ENCODE data around the gene HNRNPLL.
A peak's percentile ranks its signal among the peaks of the same experiment; 100 is the strongest.
"Not testable (repeated sequence)": the region's sequence is repeated elsewhere in the genome, so short reads cannot be mapped to it uniquely, and the experiment has no call there.

The HNRNPLL gene

DNA sequence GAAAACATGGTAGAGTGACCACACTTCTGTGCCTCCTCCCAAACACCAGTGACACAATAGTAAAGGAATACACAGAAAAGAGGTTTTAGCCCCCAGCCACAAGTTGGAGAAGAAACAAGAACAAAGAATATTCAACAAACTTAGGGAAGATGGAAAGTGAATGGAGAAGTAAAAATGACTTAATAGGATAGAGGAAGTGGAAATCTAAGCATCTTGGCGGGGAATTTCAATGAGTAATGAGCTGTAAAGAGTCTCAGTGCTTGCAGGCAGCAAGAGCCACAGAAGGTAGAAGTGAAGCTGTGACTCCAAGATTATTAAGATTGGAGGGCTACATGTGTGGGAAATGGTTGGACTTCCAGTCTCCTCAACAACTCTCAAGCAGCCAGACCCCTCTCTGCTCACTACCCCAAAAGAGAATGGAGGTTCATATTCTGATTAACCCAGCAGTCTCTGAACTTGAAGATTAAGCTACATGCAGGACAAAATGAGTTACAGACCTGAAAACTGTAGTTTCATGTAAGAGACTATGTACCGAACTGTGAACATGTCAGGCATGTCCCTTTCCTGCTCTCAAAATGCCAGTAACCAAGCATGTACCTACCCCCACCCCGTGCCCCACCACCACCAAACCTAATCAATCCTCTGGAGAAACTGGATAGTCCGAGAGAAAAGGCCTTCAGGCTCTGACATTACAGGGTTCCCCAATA lies 16.9 kb upstream of the HNRNPLL start:
- DNase-seq (ENCODE audit: low spot score) = no peak

DNA sequence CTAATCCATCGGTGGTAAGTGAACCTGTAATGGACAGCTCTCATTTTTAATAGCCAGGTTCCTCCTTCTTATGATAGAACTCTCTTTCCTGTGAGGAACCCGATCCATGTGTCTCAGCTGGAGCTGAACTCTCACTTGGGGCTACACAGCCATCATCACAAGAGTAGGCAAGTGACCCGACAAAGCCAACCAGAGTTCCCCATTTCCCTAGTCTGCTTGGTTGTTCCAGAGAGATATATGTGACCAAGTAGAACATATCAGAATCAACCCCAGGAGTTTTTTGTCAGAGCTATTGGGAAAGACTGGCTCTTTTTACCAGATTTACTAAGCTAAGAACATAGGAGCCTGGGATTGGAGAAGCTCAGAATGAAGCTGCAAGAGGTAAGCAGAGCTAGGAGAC lies 14.6 kb upstream of the HNRNPLL start:
- DNase-seq (ENCODE audit: low spot score) = no peak

- no peak for DNase-seq (ENCODE audit: low spot score)
Measured at GRCh38 chr2:38615237-38615636, 12.5 kb upstream of the HNRNPLL start.

DNA sequence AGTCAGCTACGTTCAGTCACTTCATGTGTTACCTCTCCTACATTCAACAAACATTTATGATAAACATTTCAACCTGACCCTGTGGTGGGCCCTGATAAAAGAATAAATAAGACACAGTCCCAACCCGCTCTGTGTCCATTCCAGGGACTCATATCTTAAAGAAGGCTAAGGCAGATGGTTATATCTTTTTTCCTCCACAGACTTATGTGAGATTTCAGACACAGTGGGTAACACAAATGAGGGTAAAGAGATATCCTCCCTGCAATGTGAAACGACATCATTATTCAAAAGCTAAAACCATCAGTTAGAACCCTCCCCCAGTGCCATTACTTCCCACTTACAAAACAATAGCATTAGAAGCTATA lies 11.1 kb upstream of the HNRNPLL start:
- DNase-seq (ENCODE audit: low spot score) = no peak

DNA sequence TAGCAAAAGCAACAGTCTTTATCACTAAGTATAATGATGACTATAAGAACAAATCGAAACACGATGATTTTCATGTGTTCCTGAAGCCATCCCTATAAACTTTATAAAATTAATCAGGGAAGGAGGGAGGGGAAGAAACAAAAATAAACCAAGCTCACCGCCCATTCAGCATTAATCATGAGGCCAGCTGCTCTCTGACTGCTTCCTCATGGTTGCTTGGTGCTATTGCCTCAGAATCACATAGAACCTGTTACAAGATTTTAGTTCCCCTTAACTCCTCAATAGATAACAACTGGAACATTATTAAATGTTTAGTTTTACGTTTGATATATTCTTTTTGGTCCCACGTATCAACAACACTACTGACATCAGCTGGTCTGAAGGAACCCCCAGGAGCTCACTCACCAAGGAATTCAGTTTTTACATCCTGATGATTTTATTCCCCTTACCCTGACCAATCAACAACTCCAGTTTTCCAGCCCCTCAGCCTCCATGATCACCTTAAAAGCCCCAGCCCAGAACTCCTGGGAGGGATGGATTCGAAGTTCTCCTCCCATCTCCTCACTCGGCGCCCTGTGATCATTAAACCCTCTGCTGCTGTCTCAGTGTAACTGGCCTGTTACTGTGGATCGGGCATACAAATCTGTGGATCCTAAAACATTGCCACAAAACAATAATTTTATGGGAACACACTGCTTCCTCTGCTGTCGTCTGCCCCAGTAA lies 10.6 kb upstream of the HNRNPLL start:
- no peak for DNase-seq (ENCODE audit: low spot score)

DNA sequence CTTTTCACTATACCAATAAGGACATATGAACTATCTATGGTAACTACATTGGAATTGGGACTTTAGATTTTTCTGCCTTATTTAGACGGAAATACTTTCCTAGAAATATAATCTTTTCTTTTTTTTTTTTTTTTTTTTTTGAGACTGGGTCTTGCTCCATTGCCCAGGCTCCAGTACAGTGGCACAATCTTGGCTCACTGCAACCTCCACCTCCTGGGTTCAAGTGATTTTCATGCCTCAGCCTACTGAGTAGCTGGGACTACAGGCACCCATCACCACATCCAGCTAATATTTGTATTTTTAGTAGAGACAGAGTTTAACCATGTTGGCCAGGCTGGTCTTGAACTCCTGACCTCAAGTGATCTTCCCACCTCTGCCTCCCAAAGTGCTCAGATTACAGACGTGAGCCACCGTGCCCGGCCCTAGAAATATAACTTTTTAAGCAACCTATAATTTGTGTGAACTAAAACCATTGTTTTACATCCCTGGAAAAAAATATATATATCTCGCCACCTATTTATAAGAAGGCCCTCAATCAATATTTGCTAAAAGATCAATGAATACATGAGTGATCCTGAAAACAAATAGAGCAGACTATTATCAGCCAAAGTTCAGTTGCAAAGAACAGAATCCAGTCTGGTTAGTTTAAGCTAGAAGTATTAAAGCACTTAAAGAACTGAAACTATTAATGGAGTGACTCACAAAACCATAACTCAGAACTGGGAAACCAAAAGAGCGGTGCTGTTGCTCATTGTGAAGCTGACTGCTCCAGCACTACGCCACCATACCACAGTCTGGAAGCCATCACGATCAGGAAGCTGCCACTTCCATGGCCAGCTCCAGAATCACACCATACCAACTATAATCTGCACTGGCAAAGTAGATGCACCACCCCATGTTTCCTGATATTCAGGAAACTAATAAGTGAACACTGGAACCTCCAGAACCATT lies 8.4 kb upstream of the HNRNPLL start:
- DNase-seq (ENCODE audit: low spot score) = peak; percentile 44

- not testable (repeated sequence) for DNase-seq (ENCODE audit: low spot score)
Measured at GRCh38 chr2:38609246-38609645, 6.5 kb upstream of the HNRNPLL start.

DNA sequence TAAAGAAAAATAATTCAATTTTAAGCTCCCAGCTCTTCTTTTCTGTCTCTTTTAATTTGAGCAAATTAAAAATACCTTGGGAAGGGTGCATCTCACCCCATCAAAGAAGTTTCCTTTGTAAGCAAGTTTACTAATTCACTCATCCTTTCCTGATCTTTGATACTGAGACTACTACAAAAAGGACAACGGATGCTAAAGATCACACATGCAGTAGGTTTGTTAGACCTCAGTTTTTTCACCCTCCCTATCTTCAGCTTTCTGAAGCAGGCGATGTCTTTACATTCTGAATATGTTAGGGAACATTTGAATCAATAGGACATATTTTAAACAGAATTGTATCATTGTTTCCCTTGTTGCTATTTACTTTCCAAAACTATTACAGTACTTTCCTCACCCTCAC lies 6.0 kb upstream of the HNRNPLL start:
- no peak for DNase-seq (ENCODE audit: low spot score)

- no peak for DNase-seq (ENCODE audit: low spot score)
Measured at GRCh38 chr2:38605298-38605830, 2.6 kb upstream of the HNRNPLL start.

DNA sequence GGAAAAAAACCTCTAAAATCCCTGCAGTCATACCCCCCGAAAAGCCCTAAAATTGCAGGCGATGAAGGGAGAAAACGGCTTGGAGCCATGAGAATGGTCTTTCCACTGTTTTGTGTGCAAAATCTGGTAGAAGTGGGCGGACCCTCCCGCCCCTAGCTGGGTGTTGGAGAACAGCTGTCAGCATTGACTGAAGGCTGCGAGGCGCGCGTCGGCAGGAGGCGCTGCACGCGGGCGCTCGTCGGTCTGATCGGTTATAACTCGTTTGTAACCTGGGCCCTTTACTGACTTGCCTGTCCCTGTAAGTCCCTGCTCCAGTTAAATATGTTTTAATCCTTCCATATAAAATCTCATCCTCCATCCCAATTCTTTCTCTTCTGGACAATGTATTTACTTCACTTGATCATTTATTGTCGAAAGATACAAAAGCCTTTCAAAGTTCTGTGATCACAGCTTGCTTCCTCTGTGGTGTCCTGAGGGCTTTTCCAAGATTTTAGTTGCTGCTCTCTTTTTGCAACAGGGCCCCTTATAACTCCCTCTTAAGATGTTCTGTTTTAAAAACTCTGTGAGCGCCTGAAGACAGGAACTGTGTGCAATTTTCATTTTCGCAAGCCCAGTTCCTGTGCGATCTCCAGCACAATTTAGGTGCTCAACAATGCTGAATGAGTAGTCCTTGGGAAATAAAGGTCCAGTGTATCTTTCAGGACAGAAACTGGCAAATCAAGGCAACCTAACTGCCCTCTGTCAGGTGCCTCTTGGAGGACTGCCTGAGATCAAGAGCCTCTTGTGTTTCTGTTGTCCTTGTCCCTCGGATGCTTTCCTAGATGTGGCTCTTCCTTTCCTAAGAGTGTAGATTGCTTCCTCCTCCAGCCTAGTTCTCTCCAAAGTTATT lies 918 bp upstream of the HNRNPLL start:
- peak; percentile 87 for DNase-seq (ENCODE audit: low spot score)

- no peak for DNase-seq (ENCODE audit: low spot score)
Measured at GRCh38 chr2:38602136-38602731, 494 bp downstream of the HNRNPLL start.

DNA sequence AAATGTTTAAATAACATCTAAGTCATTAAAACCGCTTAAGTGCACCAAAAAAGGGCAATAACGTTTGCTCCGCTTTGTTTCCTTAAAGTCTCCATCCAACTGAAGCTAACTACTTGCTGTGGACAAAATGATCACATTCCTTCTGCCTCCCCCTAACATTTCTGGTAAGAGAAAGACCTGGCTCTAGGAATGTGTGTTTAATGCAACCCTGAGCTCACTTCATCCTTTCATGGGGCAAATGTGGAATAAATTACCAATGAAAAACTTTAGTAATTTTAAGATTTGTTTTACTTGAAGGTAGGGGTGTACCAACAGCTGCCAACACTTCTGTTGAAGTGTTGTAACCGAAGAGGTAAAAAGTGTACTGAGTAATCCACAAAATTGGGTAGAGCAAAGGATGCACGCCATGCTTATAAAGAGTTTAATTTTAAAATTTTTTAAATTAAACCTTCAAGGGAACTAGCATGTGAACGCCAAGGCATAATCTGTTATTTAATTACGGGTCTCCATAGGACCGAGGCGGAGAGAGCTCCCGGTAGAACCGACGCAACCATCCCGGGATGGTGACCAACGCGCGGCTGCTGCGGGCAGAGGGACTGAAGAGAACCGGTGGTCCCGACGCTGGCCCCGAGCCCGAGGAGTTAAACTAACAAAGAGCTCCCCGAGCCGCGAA lies 1.1 kb downstream of the HNRNPLL start:
- DNase-seq (ENCODE audit: low spot score) = no peak

DNA sequence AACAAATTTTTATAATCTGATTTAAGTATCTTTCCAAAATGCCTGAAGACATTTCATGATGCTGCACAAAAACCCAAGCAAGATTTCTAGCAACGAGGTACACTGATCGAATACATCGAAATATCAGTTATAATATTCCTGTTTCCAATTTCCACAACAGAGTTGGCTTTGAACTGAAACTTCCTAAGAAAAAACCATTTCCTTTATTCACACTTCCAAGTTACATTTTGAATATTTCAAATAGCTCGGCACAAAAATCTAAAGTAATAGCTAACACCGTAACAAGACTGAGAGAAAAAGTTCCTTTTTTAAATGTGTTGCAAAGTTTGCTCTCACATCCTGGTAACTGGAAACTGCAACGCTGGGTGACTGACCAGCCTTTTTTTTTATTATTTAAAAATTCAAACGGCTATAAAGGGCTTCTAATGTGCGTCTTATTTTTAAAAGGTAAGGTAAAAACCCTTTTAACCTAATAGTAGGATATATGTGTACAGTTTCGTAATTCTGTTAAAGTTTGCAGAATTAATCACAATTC lies 1.7 kb downstream of the HNRNPLL start:
- DNase-seq (ENCODE audit: low spot score) = no peak

DNA sequence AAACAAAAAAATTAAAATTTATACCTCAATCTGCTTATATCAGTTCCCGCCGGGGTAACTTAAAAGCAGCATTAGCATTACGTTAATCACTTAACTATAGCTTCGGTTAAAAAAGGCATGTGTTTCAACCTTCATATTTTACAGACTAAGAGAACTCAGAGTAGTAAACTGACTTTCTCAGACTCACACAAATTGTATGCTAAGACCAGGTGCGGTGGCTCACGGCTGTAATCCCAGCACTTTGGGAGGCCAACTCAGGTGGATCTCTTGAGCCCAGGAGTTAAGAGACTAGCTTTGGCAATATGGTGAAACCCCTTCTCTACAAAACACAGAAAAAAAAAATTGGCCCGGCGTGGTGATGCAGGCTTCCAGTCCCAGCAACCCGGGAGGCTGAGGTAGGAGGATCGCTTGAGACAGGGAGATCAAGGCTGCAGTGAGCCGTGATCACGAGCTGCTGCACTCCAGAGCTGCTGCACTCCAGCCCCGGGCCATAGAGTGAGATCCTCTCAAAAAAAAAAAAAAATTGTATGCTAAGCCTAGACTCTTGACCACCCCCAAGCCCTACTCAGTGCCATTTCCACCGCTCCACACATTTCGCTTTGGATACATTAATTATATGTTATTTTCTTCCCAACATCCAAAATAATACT lies 2.4 kb downstream of the HNRNPLL start:
- no peak for DNase-seq (ENCODE audit: low spot score)

- peak; percentile 54 for DNase-seq (ENCODE audit: low spot score)
Measured at GRCh38 chr2:38599706-38600105, 3.0 kb downstream of the HNRNPLL start.

DNA sequence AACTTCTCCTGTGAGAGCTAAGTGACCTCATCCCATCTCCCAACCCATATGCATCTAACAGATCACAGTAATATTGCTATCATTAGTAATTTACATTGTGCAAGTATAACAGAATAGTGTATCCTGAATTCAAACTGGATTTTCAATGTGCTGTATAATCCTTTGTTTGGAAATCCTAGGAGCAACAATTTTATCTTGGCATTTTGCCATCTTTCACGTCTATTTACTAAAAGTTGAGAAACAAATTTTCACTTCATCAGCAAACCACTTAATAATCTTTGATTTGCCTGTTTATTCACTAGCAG lies 3.8 kb downstream of the HNRNPLL start:
- no peak for DNase-seq (ENCODE audit: low spot score)

DNA sequence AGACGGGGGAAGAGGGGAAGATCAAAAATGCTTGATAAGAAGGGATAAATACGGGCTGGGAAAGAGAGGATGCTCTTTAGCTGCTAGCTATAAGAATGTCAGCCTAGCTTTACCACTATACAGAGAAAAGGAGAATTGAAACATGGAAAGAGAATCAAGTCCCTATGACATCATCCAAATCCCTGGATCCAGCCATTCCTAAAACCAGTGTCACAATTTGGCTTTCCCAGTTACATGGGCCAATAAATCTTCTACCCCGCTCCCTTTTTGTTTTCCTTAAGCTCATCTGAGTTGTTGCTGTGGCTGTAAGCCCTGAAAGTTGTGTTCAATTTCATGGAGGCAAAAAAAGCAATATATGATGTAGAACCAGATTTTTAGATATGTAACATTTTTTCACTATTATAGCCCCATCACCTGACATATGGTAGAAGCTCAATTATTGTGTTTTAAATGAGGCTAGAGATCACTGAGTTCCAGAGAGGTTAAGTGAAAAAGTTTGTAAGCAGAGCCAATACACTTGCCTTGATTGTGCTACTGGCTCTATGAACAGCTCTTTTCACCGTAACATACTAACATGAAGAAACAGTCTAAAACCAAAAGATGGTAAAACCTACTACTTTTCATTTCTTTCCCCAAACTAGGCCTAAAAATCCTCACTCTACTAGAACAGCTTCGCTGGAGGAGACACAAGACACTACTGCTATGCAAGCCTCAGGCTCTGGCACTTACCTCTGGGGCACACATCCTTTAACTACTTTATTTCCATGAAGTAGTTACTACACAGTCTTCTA lies 4.3 kb downstream of the HNRNPLL start:
- DNase-seq (ENCODE audit: low spot score) = no peak

- no peak for DNase-seq (ENCODE audit: low spot score)
Measured at GRCh38 chr2:38597115-38597514, 5.6 kb downstream of the HNRNPLL start.

DNA sequence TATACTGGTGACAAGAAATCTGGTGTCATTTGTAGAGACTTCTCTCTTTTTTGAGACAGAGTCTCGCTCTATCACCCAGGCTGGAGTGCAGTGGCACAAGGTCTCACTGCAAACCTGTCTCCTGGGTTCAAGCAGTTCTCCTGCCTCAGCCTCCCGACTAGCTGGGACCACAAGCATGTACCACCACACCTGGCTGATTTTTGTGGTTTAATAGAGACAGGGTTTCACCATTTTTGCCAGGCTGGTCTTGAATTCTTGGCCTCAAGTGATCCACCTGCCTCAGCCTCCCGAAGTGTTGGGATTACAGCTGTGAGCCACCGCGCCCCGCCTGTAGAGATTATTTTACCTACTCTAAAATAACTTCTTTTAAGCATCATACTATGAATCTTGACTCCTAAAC lies 6.5 kb downstream of the HNRNPLL start:
- no peak for DNase-seq (ENCODE audit: low spot score)

All from CD4-positive, alpha-beta T cell treated with Interleukin-15 for 4 hours (primary cell).